Measurements from ENCODE around the gene GRIK3. TPM values are rescaled to one million over a fixed set of nuclear protein-coding genes. Genes with fewer than 3 reads are reported as not detected.

GRIK3 gene
- total RNA-seq, 1 donor, result under 0.01 TPM

DNA sequence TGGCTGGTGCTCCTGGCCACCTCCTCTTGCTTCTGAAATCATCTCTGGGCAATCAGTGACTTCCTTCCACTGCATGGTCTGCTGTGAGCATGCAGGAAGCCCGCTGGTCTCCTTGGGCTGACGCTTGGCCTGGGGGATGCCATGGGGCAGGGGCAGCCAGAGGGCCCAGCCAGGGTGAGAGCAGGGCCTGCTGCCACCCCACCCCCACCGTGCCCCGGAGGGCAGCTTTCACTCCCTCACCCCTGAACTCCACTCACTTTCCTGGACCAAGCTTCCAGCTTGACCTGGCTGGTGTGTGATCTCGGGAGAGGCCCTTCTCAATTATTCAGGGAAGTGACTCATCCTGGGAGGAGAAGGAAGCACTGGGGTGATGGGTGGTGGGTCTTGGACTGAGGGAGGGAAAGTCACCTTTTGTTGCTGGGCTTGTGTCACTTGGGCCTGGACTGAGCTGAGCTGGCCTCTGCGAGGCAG, 281.4 kb downstream of the GRIK3 start:
- Histone ChIP-seq H3K4me1 (ENCODE audit: insufficient read depth, low read length) (no peaks in the 10 kb centered on the region), H3K4me3 (ENCODE audit: low read length) (no peak overlapping the region), H3K27me3 (ENCODE audit: insufficient read depth, low read length) (no peaks in the 10 kb centered on the region), H3K9me3 (ENCODE audit: low read depth, low read length) (no peaks in the 10 kb centered on the region)

DNA sequence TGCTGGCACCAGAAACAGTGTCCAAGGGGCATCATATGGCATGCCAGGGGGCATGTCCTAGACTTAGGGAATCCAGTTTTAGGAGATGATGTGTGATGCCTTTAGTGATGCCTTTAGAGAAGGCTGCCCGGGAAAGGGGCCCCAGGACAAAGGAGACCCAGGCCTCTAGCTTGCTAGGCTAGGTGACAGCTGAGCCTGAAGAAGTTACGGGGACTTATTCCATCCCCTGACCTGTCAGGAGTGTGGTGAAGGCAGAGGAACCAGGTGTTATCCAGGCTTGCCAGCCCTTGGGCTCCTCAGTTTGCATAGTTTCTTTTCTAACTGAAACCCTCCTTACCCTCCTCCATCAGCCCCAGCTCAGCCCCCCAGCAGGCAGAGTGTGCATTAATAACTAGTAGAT, 281.9 kb downstream of the GRIK3 start:
- Histone ChIP-seq H3K27me3 (ENCODE audit: insufficient read depth, low read length) (peaks cover 4% of the 10 kb centered on the region), H3K9me3 (ENCODE audit: low read depth, low read length) (no peaks in the 10 kb centered on the region), H3K4me1 (ENCODE audit: insufficient read depth, low read length) (no peaks in the 10 kb centered on the region), H3K4me3 (ENCODE audit: low read length) (no peak overlapping the region)

DNA sequence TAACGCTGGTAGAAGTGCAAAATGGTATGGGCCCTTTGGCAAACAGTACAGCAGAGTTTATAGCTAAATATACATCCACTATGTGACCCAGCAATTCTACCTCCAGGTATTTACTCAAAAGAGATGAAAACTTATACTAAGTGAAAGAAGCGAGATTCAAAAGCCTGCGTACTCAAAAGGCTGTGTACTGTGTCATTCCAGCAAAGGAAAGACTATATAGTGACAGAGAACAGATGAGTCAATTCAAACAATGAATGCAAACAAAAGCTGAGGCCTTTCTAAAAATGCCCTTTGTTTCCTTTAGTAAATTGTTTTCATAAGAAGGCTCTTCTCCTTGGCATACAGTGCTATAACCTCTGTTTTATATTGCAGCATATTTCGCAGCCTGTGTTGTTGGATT, 282.8 kb downstream of the GRIK3 start:
- no peaks in the 10 kb centered on the region for H3K9me3 ChIP-seq (ENCODE audit: low read depth, low read length)

DNA sequence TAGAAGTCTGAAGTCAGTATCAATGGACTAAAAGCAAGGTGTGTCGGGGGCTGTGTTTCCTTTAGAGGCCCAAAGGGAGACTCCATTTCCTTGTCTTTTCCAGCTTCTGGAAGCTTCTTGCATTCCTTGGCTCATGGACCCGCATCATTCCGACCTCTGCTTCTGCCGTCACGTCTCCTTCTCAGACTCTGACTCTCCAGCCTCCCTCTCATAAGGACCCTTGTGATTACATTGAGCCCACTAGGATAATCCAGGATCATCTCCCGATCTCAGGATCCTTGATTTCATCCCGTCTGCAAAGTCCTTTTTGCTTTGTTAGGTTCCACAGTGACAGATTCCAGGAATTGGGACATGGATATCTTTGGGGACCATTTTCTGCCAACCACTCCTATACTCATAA, 285.8 kb downstream of the GRIK3 start:
- Histone ChIP-seq H3K4me1 (ENCODE audit: insufficient read depth, low read length) (no peaks in the 10 kb centered on the region), H3K27me3 (ENCODE audit: insufficient read depth, low read length) (peaks cover 5% of the 10 kb centered on the region), H3K4me3 (ENCODE audit: low read length) (no peak overlapping the region), H3K9me3 (ENCODE audit: low read depth, low read length) (no peaks in the 10 kb centered on the region)

More for the DNA sequence above, 282.8 kb downstream of the GRIK3 start:
- peaks cover 5% of the 10 kb centered on the region for H3K27me3 ChIP-seq (ENCODE audit: insufficient read depth, low read length)
- H3K4me1 ChIP-seq (ENCODE audit: insufficient read depth, low read length), result no peaks in the 10 kb centered on the region
- H3K4me3 ChIP-seq (ENCODE audit: low read length), result no peak overlapping the region
